ENCODE measurements around the gene DNAJC16.

DNAJC16 gene

DNA sequence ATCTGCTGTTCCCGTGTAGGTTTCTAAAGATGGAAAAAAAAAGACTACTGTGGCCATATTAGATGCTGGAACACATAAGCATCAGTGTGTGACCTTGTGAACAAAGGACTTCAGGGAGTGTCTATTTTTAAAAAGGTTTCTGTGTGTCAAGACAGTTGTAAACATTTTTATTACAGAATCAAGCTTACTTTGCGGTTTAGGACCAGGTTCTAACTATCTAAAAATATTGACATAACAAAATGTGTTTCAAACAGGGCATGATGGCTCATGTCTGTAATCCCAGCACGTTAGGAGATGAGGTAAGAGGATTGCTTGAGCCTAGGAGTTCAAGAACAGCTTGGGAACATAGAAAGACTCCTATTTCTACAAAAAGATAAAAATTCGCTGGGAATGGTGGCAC, 83.5 kb downstream of the DNAJC16 start:
- H3K4me3 ChIP-seq (ENCODE audit: low read depth, low read length) = no peak overlapping the region
- TF ChIP-seq ZNF174 (tag by site-specific recombination; IDR thresholded peaks at IDR 0.05) (no peak), ZNF341 (tag by site-specific recombination; IDR thresholded peaks at IDR 0.05; ENCODE audit: low read depth) (no peak), ZNF747 (tag by site-specific recombination; IDR thresholded peaks at IDR 0.05) (no peak), ATF2 (tag by site-specific recombination; IDR thresholded peaks at IDR 0.05; ENCODE audit: low read depth) (0 out of 2 replicates have a peak, but pooled peaks have one; percentile 9), FEZF1 (tag by site-specific recombination; IDR thresholded peaks at IDR 0.05) (0 out of 2 replicates have a peak, but pooled peaks have one; percentile 16), ZSCAN18 (tag by site-specific recombination; IDR thresholded peaks at IDR 0.05) (no peak), WT1 (tag by site-specific recombination; IDR thresholded peaks at IDR 0.05) (peak; percentile 63), ZNF48 (tag by site-specific recombination; IDR thresholded peaks at IDR 0.05) (no peak), OSR2 (tag by site-specific recombination; IDR thresholded peaks at IDR 0.05) (0 out of 2 replicates have a peak, but pooled peaks have one; percentile 11)
- no peaks in the 10 kb centered on the region for H3K36me3 ChIP-seq (ENCODE audit: control insufficient read depth in 2 of 2, insufficient read depth in 1 of 2, low read length in 2 of 2)
- H3K4me1 ChIP-seq (ENCODE audit: control insufficient read depth, insufficient read depth, low read length) = no peaks in the 10 kb centered on the region
- ChIA-PET CTCF (interaction anchor here (0.7 kb wide), 1 partner anchor 624 kb away, joined by 3 read pairs; no protein-coding TSS in a partner anchor), POLR2A (no interaction called here)
- no peak overlapping the region for H3K27ac ChIP-seq (ENCODE audit: extremely low read depth, low read depth, low read length)
- H3K9me3 ChIP-seq (ENCODE audit: control insufficient read depth, insufficient read depth, low read depth, low read length) = no peaks in the 10 kb centered on the region

- peak overlapping the region; percentile 46 for H3K4me3 ChIP-seq (ENCODE audit: low read depth, low read length)
- ChIA-PET POLR2A (interaction anchor here (4.1 kb wide), 1 partner anchor 13 kb away, joined by 23 read pairs; no protein-coding TSS in a partner anchor), CTCF (no interaction called here)
- no peaks in the 10 kb centered on the region for H3K36me3 ChIP-seq (ENCODE audit: control insufficient read depth in 2 of 2, insufficient read depth in 1 of 2, low read length in 2 of 2)
- peak overlapping the region; percentile 40 for H3K27ac ChIP-seq (ENCODE audit: extremely low read depth, low read depth, low read length)
- H3K9me3 ChIP-seq (ENCODE audit: control insufficient read depth, insufficient read depth, low read depth, low read length) = no peaks in the 10 kb centered on the region
- H3K4me1 ChIP-seq (ENCODE audit: control insufficient read depth, insufficient read depth, low read length) = peaks cover 11% of the 10 kb centered on the region; the same call in 1 of the 2 replicates
- TF ChIP-seq ZBTB26 (tag by site-specific recombination; optimal IDR thresholded peaks at IDR 0.05) (no peak), ZNF558 (tag by site-specific recombination; IDR thresholded peaks at IDR 0.05) (no peak), FEZF1 (tag by site-specific recombination; IDR thresholded peaks at IDR 0.05) (no peak), ZBTB20 (tag by site-specific recombination; IDR thresholded peaks at IDR 0.05) (peak; percentile 46; the same call in 1 of the 2 replicates), ZNF404 (tag by site-specific recombination; IDR thresholded peaks at IDR 0.05) (no peak), ZNF202 (tag by site-specific recombination; IDR thresholded peaks at IDR 0.05; ENCODE audit: borderline replicate concordance) (no peak), ZNF792 (tag by site-specific recombination; IDR thresholded peaks at IDR 0.05) (peak; percentile 83), ZNF248 (tag by site-specific recombination; IDR thresholded peaks at IDR 0.05) (no peak), ATF2 (tag by site-specific recombination; IDR thresholded peaks at IDR 0.05; ENCODE audit: low read depth) (no peak), ZNF37A (tag by site-specific recombination; IDR thresholded peaks at IDR 0.05) (no peak), ZNF544 (tag by site-specific recombination; IDR thresholded peaks at IDR 0.05) (no peak), KLF8 (tag by site-specific recombination; IDR thresholded peaks at IDR 0.05) (no peak), ZSCAN30 (tag by site-specific recombination; IDR thresholded peaks at IDR 0.05) (no peak), ZNF623 (tag by site-specific recombination; IDR thresholded peaks at IDR 0.05) (0 out of 2 replicates have a peak, but pooled peaks have one; percentile 15), PATZ1 (tag by site-specific recombination; IDR thresholded peaks at IDR 0.05) (no peak)
- TF ChIP-seq, protein P1, sequence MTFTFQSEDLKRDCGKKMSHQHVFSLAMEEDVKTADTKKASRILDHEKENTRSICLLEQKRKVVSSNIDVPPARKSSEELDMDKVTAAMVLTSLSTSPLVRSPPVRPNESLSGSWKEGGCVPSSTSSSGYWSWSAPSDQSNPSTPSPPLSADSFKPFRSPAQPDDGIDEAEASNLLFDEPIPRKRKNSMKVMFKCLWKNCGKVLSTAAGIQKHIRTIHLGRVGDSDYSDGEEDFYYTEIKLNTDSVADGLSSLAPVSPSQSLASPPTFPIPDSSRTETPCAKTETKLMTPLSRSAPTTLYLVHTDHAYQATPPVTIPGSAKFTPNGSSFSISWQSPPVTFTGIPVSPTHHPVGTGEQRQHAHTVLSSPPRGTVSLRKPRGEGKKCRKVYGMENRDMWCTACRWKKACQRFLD (tag by site-specific recombination; IDR thresholded peaks at IDR 0.05) = no peak
- TF ChIP-seq, protein P2, sequence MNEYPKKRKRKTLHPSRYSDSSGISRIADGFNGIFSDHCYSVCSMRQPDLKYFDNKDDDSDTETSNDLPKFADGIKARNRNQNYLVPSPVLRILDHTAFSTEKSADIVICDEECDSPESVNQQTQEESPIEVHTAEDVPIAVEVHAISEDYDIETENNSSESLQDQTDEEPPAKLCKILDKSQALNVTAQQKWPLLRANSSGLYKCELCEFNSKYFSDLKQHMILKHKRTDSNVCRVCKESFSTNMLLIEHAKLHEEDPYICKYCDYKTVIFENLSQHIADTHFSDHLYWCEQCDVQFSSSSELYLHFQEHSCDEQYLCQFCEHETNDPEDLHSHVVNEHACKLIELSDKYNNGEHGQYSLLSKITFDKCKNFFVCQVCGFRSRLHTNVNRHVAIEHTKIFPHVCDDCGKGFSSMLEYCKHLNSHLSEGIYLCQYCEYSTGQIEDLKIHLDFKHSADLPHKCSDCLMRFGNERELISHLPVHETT (tag by site-specific recombination; IDR thresholded peaks at IDR 0.05) = no peak
Measured at GRCh38 chr1:15616373-15617172, 89.9 kb downstream of the DNAJC16 start.
